HEK293 (cell line): ENCODE measurements around the gene CCZ1.
"Not testable (repeated sequence)": the region's sequence is repeated elsewhere in the genome, so short reads cannot be mapped to it uniquely, and the experiment has no call there.

Experiments
- CTCF ChIP-seq: fragments of 450-650 bp; formaldehyde crosslinking; IDR thresholded peaks from 2 replicates; pipeline ENCODE4 v1.5.1; 2016; ENCODE audit warnings: missing biosample characterization, missing genetic modification characterization
- GLIS2 ChIP-seq: fragments of 450-650 bp; formaldehyde crosslinking; IDR thresholded peaks from 2 replicates; pipeline ENCODE4 v1.5.1; 2016; ENCODE audit warnings: missing biosample characterization, missing genetic modification characterization
- PATZ1 ChIP-seq: fragments of 450-650 bp; formaldehyde crosslinking; IDR thresholded peaks from 2 replicates; pipeline ENCODE4 v1.5.1; 2016; ENCODE audit warnings: missing biosample characterization, missing genetic modification characterization
- RBAK ChIP-seq: fragments of 450-650 bp; formaldehyde crosslinking; IDR thresholded peaks from 2 replicates; pipeline ENCODE4 v1.5.1; 2016; ENCODE audit warnings: missing biosample characterization, missing genetic modification characterization
- ZBTB11 ChIP-seq: fragments of 450-650 bp; formaldehyde crosslinking; conservative IDR thresholded peaks from 2 replicates; pipeline ENCODE4 v1.5.1; 2016; ENCODE audit warnings: low read depth, missing biosample characterization, missing genetic modification characterization
- ZBTB6 ChIP-seq: fragments of 450-650 bp; formaldehyde crosslinking; IDR thresholded peaks from 2 replicates; pipeline ENCODE4 v1.5.1; 2017; ENCODE audit warnings: missing biosample characterization, missing genetic modification characterization
- ZNF138 ChIP-seq: fragments of 450-650 bp; formaldehyde crosslinking; IDR thresholded peaks from 2 replicates; pipeline ENCODE4 v1.5.1; 2016; ENCODE audit warnings: missing biosample characterization, missing genetic modification characterization, borderline replicate concordance
- ZNF544 ChIP-seq: fragments of 450-650 bp; formaldehyde crosslinking; IDR thresholded peaks from 2 replicates; pipeline ENCODE4 v1.5.0; 2017; ENCODE audit warnings: missing biosample characterization, missing genetic modification characterization

GRCh38 chr7:5862753-5863366 lies 35.7 kb upstream of the CCZ1 start:
- not testable (repeated sequence) for TF ChIP-seq ZNF138; ZBTB11 (tag by site-specific recombination); CTCF (tag by site-specific recombination); PATZ1; RBAK (tag by site-specific recombination); GLIS2 (tag by site-specific recombination); ZBTB6 (tag by site-specific recombination); ZNF544 (tag by site-specific recombination)
